SK-N-SH (cell line): ENCODE data around the gene DPYSL5. TPM values are rescaled to one million over a fixed set of nuclear protein-coding genes. Genes with fewer than 3 reads are reported as not detected.

Experiments used
- CTCF ChIA-PET: fragments of 300-600, 350-600 bp; formaldehyde crosslinking; extraction: SDS; loops from one replicate; lab custom pipeline; 2021; lab: Yijun Ruan, JAX
- POLR2A ChIA-PET: fragments of 350-600 bp; sonication (Branson Sonifier 250); formaldehyde crosslinking; extraction: SDS; loops from one replicate; lab custom pipeline; 2020; ENCODE audit warnings: antibody characterized with exemption, inconsistent platforms; lab: Yijun Ruan, JAX
- DNase-seq: peaks from one replicate; pipeline ENCODE4 v3.0.0; 2012
- H2AFZ ChIP-seq: fragments of 200-600 bp; sonication (generic); 2 replicates; pipeline ENCODE4 v1.8.1; 2016; ENCODE audit warnings: antibody characterized with exemption, mild to moderate bottlenecking, low read depth
- H3F3A ChIP-seq: fragments of 200-600 bp; sonication (generic); replicated peaks from 2 replicates; pipeline ENCODE3; 2016; ENCODE audit warnings: antibody characterized with exemption, mild to moderate bottlenecking; ENCODE audit not compliant: insufficient read depth
- H3K27ac ChIP-seq, 2 experiments: fragments of 200-500 bp in 1 of 2; fragments of 200-600 bp in 1 of 2; sonication (Bioruptor generic) in 1 of 2; sonication (generic), shearing (Covaris generic) in 1 of 2; 2 replicates each; pipeline versions ENCODE4 v1.5.1 to v1.6.1; 2014 to 2016; ENCODE audit warnings: low read depth in 2 of 2, inconsistent platforms in 1 of 2, low read length in 1 of 2, mild to moderate bottlenecking in 1 of 2, mixed read lengths in 1 of 2
- H3K27me3 ChIP-seq: fragments of 200-600 bp; sonication (generic), shearing (Covaris generic); 2 replicates; pipeline ENCODE4 v1.6.1; 2016; ENCODE audit warnings: mixed run types; ENCODE audit not compliant: insufficient read depth
- H3K36me3 ChIP-seq, 2 experiments: fragments of 200-500 bp in 1 of 2; fragments of 200-600 bp in 1 of 2; sonication (Bioruptor generic) in 1 of 2; sonication (generic) in 1 of 2; replicated peaks in 1 of 2; 2 replicates each; pipeline versions ENCODE3 to v1.5.1; 2014 to 2016; ENCODE audit warnings: low read length in 1 of 2, mild to moderate bottlenecking in 1 of 2; ENCODE audit not compliant: insufficient read depth in 2 of 2, control insufficient read depth in 1 of 2
- H3K4me1 ChIP-seq, 2 experiments: fragments of 200-500 bp in 1 of 2; fragments of 200-600 bp in 1 of 2; sonication (Bioruptor generic) in 1 of 2; sonication (generic), shearing (Covaris generic) in 1 of 2; 2 replicates each; pipeline versions ENCODE4 v1.5.1 to v1.6.1; 2014 to 2016; ENCODE audit warnings: low read depth in 1 of 2, low read length in 1 of 2, mixed run types in 1 of 2; ENCODE audit not compliant: insufficient read depth in 2 of 2, control insufficient read depth in 1 of 2
- H3K4me2 ChIP-seq: fragments of 200-600 bp; sonication (generic), shearing (Covaris generic); 2 replicates; pipeline ENCODE4 v1.6.1; 2017; ENCODE audit warnings: mixed run types
- H3K4me3 ChIP-seq, 2 experiments: fragments of 200-500 bp in 1 of 2; fragments of 200-600 bp in 1 of 2; sonication (Bioruptor generic) in 1 of 2; sonication (generic), shearing (Covaris generic) in 1 of 2; 2 replicates each; pipeline versions ENCODE4 v1.5.1 to v1.8.1; 2014 to 2016; ENCODE audit warnings: low read depth in 2 of 2, inconsistent platforms in 1 of 2, low read length in 1 of 2, mild to moderate bottlenecking in 1 of 2, mixed read lengths in 1 of 2, moderate library complexity in 1 of 2
- H3K79me2 ChIP-seq: fragments of 200-600 bp; sonication (generic); 2 replicates; pipeline ENCODE4 v1.8.1; 2017; ENCODE audit warnings: mild to moderate bottlenecking; ENCODE audit not compliant: insufficient read depth
- H3K9ac ChIP-seq: fragments of 200-600 bp; sonication (generic); 2 replicates; pipeline ENCODE4 v1.6.1; 2017; ENCODE audit warnings: mixed run types
- H3K9me2 ChIP-seq: fragments of 200-600 bp; sonication (generic); 2 replicates; pipeline ENCODE4 v1.6.1; 2017; ENCODE audit warnings: mixed run types
- H3K9me3 ChIP-seq: fragments of 200-600 bp; sonication (generic); 2 replicates; pipeline ENCODE4 v1.6.1; 2017; ENCODE audit warnings: mixed run types, mild to moderate bottlenecking, moderate library complexity
- H4K20me1 ChIP-seq: fragments of 200-600 bp; sonication (generic); 2 replicates; pipeline ENCODE4 v1.6.1; 2017; ENCODE audit warnings: mild to moderate bottlenecking, mixed run types; ENCODE audit not compliant: insufficient read depth
- EZH2phosphoT487 ChIP-seq: fragments of 200-600 bp; sonication (generic); IDR thresholded peaks from 2 replicates; pipeline ENCODE4 v1.6.1; 2017; ENCODE audit warnings: low read depth, mixed run types, mild to moderate bottlenecking, antibody characterized with exemption, moderate library complexity, borderline replicate concordance
- FOSL2 ChIP-seq: IDR thresholded peaks from 2 replicates; pipeline ENCODE4 v1.4.0; 2012; ENCODE audit warnings: low read depth, mild to moderate bottlenecking, moderate library complexity, borderline replicate concordance
- FOXJ3 ChIP-seq: sonication (generic); formaldehyde crosslinking; IDR thresholded peaks from 2 replicates; pipeline ENCODE4 v1.5.1; 2020; ENCODE audit warnings: mild to moderate bottlenecking, missing genetic modification reagents
- FOXM1 ChIP-seq: IDR thresholded peaks from 2 replicates; pipeline ENCODE4 v1.4.0; 2012; ENCODE audit warnings: low read depth, mild to moderate bottlenecking
- NFIC ChIP-seq: IDR thresholded peaks from 2 replicates; pipeline ENCODE4 v1.4.0; 2012; ENCODE audit warnings: borderline replicate concordance
- NRF1 ChIP-seq: IDR thresholded peaks from 2 replicates; pipeline ENCODE4 v1.6.1; 2012; ENCODE audit warnings: low read depth, mild to moderate bottlenecking, low read length
- POLR2AphosphoS5 ChIP-seq: IDR thresholded peaks from 2 replicates; pipeline ENCODE4 v1.6.1; 2012; ENCODE audit warnings: low read depth, low read length
- RAD21 ChIP-seq: IDR thresholded peaks from 2 replicates; pipeline ENCODE4 v1.6.1; 2012; ENCODE audit warnings: mild to moderate bottlenecking, low read length
- RCOR1 ChIP-seq: fragments of 150-350 bp; IDR thresholded peaks from 2 replicates; pipeline ENCODE4 v1.6.1; 2017; ENCODE audit warnings: antibody characterized with exemption, low read length
- RFX5 ChIP-seq: IDR thresholded peaks from 2 replicates; pipeline ENCODE4 v1.6.1; 2012; ENCODE audit warnings: mild to moderate bottlenecking, improper control_type of control experiment, low read length
- RXRA ChIP-seq: IDR thresholded peaks from 2 replicates; pipeline ENCODE4 v1.4.0; 2012; ENCODE audit warnings: low read depth, mild to moderate bottlenecking, borderline replicate concordance
- SIN3A ChIP-seq: IDR thresholded peaks from 2 replicates; pipeline ENCODE4 v1.6.1; 2012; ENCODE audit warnings: low read depth, mild to moderate bottlenecking, low read length, moderate library complexity, borderline replicate concordance
- TAF1 ChIP-seq: IDR thresholded peaks from 2 replicates; pipeline ENCODE4 v1.6.1; 2012; ENCODE audit warnings: low read depth, mild to moderate bottlenecking, low read length, moderate library complexity, borderline replicate concordance
- TEAD4 ChIP-seq: IDR thresholded peaks from 2 replicates; pipeline ENCODE4 v1.4.0; 2012; ENCODE audit warnings: mild to moderate bottlenecking, borderline replicate concordance; ENCODE audit not compliant: insufficient read depth
- WGBS: methylation state at CpG from one replicate; pipeline ENCODE4 v1.1.6; 2017; ENCODE audit warnings: low lambda C conversion rate; 5-methylcytosine and 5-hydroxymethylcytosine counted together
- polyA plus RNA-seq, 3 experiments: library from polyadenylated mRNA; depleted of rRNA; stranded (reverse); fragments of >200 nt; gene quantifications; 2 replicates each; pipeline ENCODE4 v1.2.3, GENCODE V29; 2012
- TF ChIP-seq, protein P1 (sequence below): IDR thresholded peaks from 2 replicates; pipeline ENCODE4; 2012
- TF ChIP-seq, protein P2 (sequence below): IDR thresholded peaks from 2 replicates; pipeline ENCODE4 v1.4.0; 2012; ENCODE audit warnings: low read depth, borderline replicate concordance
- TF ChIP-seq, protein P3 (sequence below): IDR thresholded peaks from 2 replicates; pipeline ENCODE4 v1.4.0; 2012; ENCODE audit warnings: low read depth
- TF ChIP-seq, protein P4 (sequence below): fragments of 200-600 bp; sonication (generic); IDR thresholded peaks from 2 replicates; pipeline ENCODE4 v1.6.1; 2017; ENCODE audit warnings: antibody characterized with exemption, mild to moderate bottlenecking, moderate library complexity
- TF ChIP-seq, protein P5 (sequence below): fragments of 150-350 bp; IDR thresholded peaks from 2 replicates; pipeline ENCODE4 v1.6.1; 2016; ENCODE audit warnings: mild to moderate bottlenecking, low read depth, low read length

The DPYSL5 gene
- polyA plus RNA-seq, 1 of the 3 experiments (the other 2 are of a cell fraction) = 0.79 TPM

DNA sequence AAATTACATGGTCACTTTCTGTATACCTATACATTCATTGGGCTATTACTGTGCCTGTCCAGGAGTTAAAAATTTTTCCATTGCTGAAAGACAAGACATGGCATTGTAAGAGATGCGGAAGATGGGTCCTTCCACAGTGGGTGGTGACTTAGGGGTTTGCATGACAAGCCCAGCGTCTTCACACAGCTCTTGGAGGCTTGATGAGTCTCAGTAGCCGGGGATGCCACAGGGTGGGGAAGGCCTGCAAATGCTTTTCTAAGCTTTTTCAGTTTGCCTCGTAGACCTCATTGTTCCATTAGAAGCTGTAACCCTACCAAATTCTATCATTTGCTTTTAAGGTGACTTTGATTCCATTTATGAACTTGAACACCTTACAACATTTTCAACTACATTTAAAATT lies 104.4 kb downstream of the DPYSL5 start:
- Histone ChIP-seq H3K9ac (no peak overlapping the region), H3K79me2 (no peaks in the 10 kb centered on the region), H3K4me1 (peaks cover 0 to 5% of the 10 kb centered on the region in 2 experiments; a peak in 1 of 4 replicates), H3F3A (no peaks in the 10 kb centered on the region), H3K36me3 (no peaks in the 10 kb centered on the region), H3K4me3 (no peak overlapping the region), H3K4me2 (no peak overlapping the region), H3K9me3 (no peaks in the 10 kb centered on the region), H3K9me2 (no peaks in the 10 kb centered on the region), H2AFZ (no peak overlapping the region), H3K27me3 (peaks cover 57% of the 10 kb centered on the region), H4K20me1 (no peaks in the 10 kb centered on the region), H3K27ac (no peak overlapping the region)
- CTCF ChIA-PET = interaction anchor here (1.4 to 21.9 kb wide), 7 partner anchors 9 to 133 kb away, joined by 5 to 1017 read pairs (median 60); partner anchors contain the start of genes DPYSL5 and TMEM214
- TF ChIP-seq, protein P1, sequence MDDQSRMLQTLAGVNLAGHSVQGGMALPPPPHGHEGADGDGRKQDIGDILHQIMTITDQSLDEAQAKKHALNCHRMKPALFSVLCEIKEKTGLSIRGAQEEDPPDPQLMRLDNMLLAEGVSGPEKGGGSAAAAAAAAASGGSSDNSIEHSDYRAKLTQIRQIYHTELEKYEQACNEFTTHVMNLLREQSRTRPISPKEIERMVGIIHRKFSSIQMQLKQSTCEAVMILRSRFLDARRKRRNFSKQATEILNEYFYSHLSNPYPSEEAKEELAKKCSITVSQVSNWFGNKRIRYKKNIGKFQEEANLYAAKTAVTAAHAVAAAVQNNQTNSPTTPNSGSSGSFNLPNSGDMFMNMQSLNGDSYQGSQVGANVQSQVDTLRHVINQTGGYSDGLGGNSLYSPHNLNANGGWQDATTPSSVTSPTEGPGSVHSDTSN = no peak
- TF ChIP-seq, protein P2, sequence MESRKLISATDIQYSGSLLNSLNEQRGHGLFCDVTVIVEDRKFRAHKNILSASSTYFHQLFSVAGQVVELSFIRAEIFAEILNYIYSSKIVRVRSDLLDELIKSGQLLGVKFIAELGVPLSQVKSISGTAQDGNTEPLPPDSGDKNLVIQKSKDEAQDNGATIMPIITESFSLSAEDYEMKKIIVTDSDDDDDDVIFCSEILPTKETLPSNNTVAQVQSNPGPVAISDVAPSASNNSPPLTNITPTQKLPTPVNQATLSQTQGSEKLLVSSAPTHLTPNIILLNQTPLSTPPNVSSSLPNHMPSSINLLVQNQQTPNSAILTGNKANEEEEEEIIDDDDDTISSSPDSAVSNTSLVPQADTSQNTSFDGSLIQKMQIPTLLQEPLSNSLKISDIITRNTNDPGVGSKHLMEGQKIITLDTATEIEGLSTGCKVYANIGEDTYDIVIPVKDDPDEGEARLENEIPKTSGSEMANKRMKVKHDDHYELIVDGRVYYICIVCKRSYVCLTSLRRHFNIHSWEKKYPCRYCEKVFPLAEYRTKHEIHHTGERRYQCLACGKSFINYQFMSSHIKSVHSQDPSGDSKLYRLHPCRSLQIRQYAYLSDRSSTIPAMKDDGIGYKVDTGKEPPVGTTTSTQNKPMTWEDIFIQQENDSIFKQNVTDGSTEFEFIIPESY = no peak
- TF ChIP-seq, protein P3, sequence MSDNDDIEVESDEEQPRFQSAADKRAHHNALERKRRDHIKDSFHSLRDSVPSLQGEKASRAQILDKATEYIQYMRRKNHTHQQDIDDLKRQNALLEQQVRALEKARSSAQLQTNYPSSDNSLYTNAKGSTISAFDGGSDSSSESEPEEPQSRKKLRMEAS = no peak
- TF ChIP-seq RCOR1 = no peak
- TF ChIP-seq FOSL2 = no peak
- no peak for TF ChIP-seq RFX5
- no peak for TF ChIP-seq RAD21
- no peak for TF ChIP-seq TAF1
- TF ChIP-seq POLR2AphosphoS5 = no peak
- TF ChIP-seq, protein P4, sequence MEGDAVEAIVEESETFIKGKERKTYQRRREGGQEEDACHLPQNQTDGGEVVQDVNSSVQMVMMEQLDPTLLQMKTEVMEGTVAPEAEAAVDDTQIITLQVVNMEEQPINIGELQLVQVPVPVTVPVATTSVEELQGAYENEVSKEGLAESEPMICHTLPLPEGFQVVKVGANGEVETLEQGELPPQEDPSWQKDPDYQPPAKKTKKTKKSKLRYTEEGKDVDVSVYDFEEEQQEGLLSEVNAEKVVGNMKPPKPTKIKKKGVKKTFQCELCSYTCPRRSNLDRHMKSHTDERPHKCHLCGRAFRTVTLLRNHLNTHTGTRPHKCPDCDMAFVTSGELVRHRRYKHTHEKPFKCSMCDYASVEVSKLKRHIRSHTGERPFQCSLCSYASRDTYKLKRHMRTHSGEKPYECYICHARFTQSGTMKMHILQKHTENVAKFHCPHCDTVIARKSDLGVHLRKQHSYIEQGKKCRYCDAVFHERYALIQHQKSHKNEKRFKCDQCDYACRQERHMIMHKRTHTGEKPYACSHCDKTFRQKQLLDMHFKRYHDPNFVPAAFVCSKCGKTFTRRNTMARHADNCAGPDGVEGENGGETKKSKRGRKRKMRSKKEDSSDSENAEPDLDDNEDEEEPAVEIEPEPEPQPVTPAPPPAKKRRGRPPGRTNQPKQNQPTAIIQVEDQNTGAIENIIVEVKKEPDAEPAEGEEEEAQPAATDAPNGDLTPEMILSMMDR = no peak
- TF ChIP-seq FOXM1 = no peak
- WGBS = 61% methylated on average over 4 of the region's 4 CpGs
- DNase-seq = no peak
- POLR2A ChIA-PET = no interaction called here

DNA sequence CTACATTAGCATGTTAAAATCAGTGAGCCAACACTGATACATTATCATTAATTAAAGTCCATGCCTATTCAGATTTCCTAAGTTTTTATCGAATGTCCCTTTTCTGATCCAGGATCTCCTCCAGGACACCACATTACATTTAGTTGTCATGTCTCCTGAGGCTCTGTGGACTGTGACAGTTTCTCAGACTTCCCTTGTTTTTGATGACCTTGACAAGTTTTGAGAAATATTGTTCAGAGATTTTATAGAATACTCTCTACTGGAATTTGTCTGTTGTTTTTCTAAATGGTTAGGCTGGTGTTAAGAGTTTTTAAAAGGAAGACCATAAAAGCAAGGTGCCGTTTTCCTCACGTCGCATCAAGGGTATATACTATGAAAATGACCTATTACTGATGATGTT lies 106.2 kb downstream of the DPYSL5 start:
- TF ChIP-seq RXRA (no peak), FOXJ3 (CRISPR knock-in tag) (no peak), SIN3A (no peak), FOXM1 (no peak), NRF1 (no peak), TAF1 (no peak), NFIC (no peak), TEAD4 (no peak), EZH2phosphoT487 (no peak)
- TF ChIP-seq, protein P1 = no peak
- TF ChIP-seq, protein P5, sequence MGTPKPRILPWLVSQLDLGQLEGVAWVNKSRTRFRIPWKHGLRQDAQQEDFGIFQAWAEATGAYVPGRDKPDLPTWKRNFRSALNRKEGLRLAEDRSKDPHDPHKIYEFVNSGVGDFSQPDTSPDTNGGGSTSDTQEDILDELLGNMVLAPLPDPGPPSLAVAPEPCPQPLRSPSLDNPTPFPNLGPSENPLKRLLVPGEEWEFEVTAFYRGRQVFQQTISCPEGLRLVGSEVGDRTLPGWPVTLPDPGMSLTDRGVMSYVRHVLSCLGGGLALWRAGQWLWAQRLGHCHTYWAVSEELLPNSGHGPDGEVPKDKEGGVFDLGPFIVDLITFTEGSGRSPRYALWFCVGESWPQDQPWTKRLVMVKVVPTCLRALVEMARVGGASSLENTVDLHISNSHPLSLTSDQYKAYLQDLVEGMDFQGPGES = no peak
- Histone ChIP-seq H2AFZ (no peak overlapping the region), H3K36me3 (no peaks in the 10 kb centered on the region), H3K9me2 (no peaks in the 10 kb centered on the region), H4K20me1 (no peaks in the 10 kb centered on the region), H3K27ac (no peak overlapping the region), H3K79me2 (no peaks in the 10 kb centered on the region), H3K4me2 (no peak overlapping the region), H3K4me3 (no peak overlapping the region), H3K27me3 (peaks cover 61% of the 10 kb centered on the region), H3F3A (no peaks in the 10 kb centered on the region), H3K4me1 (peaks cover 0 to 2% of the 10 kb centered on the region in 2 experiments; a peak in 1 of 4 replicates), H3K9me3 (no peaks in the 10 kb centered on the region), H3K9ac (no peak overlapping the region)
- POLR2A ChIA-PET = interaction anchor here (2.1 kb wide), 1 partner anchor 42 kb away, joined by 4 read pairs; no protein-coding TSS in a partner anchor
- WGBS = 69% methylated on average over 4 of the region's 4 CpGs
- CTCF ChIA-PET = interaction anchor here (1.9 to 21.9 kb wide), 7 partner anchors 7 to 107 kb away, joined by 5 to 1017 read pairs (median 60); partner anchors contain the start of genes DPYSL5 and TMEM214
- no peak for DNase-seq
